GM12875 (cell line): ENCODE measurements around the gene OR2H2.

Source experiments
- H3K4me3 ChIP-seq: one replicate; pipeline ENCODE4 v1.5.1; 2011; ENCODE audit warnings: low read depth, low read length, control low read depth
- CTCF ChIP-seq: IDR thresholded peaks from 2 replicates; pipeline ENCODE4 v1.5.1; 2011; ENCODE audit warnings: low read depth, mild to moderate bottlenecking, control low read depth, inconsistent platforms, low read length, moderate library complexity, borderline replicate concordance; ENCODE audit not compliant: insufficient read depth

Gene OR2H2

GRCh38 chr6:29603456-29603855, 18.5 kb downstream of the OR2H2 start:
- no peak for TF ChIP-seq CTCF
- no peak overlapping the region for H3K4me3 ChIP-seq

GRCh38 chr6:29603930-29604329, 19.0 kb downstream of the OR2H2 start:
- no peak overlapping the region for H3K4me3 ChIP-seq
- TF ChIP-seq CTCF, result no peak

GRCh38 chr6:29608131-29608530, 23.2 kb downstream of the OR2H2 start:
- no peak overlapping the region for H3K4me3 ChIP-seq
- no peak for TF ChIP-seq CTCF

DNA sequence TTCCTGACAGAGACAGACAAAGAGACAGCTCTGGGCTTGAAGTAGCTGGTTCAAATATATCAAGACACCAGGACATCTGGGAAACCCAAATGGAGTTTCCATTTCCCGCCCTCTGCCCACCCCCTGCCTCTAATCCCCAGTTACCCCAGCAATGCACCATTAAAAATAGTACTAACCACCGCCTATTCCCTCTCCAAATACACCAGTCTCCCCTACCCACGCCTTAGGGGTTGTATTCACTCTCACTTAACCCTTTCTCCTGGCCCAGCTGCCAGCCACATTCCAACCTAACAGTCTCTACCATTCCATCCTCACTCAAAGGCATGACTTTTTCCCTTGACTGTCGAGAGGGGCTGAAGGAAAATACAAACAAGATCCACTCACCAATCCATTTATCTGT, 25.6 kb downstream of the OR2H2 start:
- TF ChIP-seq CTCF, result no peak

DNA sequence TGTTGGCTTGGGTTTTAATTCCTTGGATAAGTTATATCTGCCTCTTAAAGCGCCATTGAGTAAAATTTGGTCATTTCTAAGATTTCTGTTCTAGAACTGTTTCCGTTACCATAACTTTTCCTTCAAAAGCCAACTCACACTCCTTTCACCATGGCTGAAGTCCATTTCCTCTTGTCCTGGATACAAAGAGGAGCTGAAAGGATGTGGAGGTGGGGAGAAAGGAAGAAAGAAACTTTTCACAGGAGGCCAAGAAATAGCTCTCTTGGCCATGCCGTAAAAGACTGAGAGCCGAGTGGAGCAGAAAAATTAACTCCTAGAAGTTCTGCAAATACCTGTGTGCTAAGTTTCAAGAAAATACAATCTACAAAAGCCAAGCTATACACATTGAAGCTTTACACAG, 26.5 kb downstream of the OR2H2 start:
- no peak for TF ChIP-seq CTCF
- no peak overlapping the region for H3K4me3 ChIP-seq

More for the DNA sequence above, 25.6 kb downstream of the OR2H2 start:
- no peak overlapping the region for H3K4me3 ChIP-seq

DNA sequence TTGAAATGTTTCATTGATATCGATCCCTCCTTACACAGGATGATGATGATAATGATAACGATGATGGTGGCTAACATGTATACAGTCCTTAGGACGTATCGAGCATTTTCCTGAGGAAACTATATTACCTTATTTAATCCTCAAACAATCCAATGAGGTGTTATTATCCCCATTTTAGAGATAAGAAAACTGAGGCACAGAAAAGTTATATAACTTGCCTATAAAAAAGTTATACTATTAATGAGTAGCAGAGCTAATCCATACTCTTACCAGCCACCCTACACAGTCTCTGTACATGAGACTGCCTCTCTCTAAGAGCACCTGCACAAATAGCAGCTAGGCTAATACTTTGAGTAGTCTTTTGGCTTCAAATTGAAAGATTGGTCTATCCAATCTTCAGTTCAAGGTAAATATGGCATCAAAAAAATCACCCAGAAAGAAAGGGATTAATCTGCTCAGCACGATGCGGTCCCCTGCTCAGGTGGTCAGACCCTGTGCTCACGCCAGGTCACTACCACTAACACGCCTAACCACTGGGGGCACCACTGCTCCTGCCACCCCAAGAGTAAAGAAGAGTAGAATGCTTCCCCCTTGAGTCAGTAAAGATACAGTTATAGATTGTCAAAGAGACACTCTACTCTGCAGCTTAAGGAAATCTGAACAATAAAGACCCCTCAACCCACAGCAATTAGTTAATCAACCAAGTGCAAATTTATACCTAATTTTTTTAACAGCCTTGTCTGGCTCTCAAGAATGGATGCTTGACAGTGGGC, 33.0 kb downstream of the OR2H2 start:
- peak; percentile 47; the same call in 1 of the 2 replicates for TF ChIP-seq CTCF
- H3K4me3 ChIP-seq, result no peak overlapping the region

- TF ChIP-seq CTCF, result no peak
- no peak overlapping the region for H3K4me3 ChIP-seq
Measured at GRCh38 chr6:29619578-29620160, 34.7 kb downstream of the OR2H2 start.
